ENCODE measurements around the gene CHRM2. TPM values are rescaled to one million over a fixed set of nuclear protein-coding genes. Genes with fewer than 3 reads are reported as not detected.

Gene CHRM2
- total RNA-seq, 1 donor from 2014 or later, result 83.7 TPM

GRCh38 chr7:136887317-136887716, 18.9 kb downstream of the CHRM2 start:
- intact Hi-C loops (cut with DNase I), result no loop called here
- no peak for DNase-seq (ENCODE audit: low spot score)

GRCh38 chr7:136890399-136890798, 21.9 kb downstream of the CHRM2 start:
- intact Hi-C loops (cut with DNase I), result no loop called here
- DNase-seq (ENCODE audit: low spot score), result no peak

- intact Hi-C loops (cut with DNase I), result no loop called here
- DNase-seq (ENCODE audit: low spot score), result no peak
Observed at GRCh38 chr7:136891850-136892249, 23.4 kb downstream of the CHRM2 start.

- DNase-seq (ENCODE audit: low spot score), result no peak
- intact Hi-C loops (cut with DNase I), result no loop called here
Observed at GRCh38 chr7:136894789-136895188, 26.3 kb downstream of the CHRM2 start.

GRCh38 chr7:136897676-136898075, 29.2 kb downstream of the CHRM2 start:
- intact Hi-C loops (cut with DNase I), result no loop called here
- no peak for DNase-seq (ENCODE audit: low spot score)

GRCh38 chr7:136900005-136900404, 31.6 kb downstream of the CHRM2 start:
- intact Hi-C loops (cut with DNase I), result no loop called here
- DNase-seq (ENCODE audit: low spot score), result no peak

GRCh38 chr7:136910771-136911170, 42.3 kb downstream of the CHRM2 start:
- DNase-seq (ENCODE audit: low spot score), result no peak
- intact Hi-C loops (cut with DNase I), result no loop called here

- intact Hi-C loops (cut with DNase I), result no loop called here
- no peak for DNase-seq (ENCODE audit: low spot score)
Observed at GRCh38 chr7:136911344-136911743, 42.9 kb downstream of the CHRM2 start.

GRCh38 chr7:136912339-136912738, 43.9 kb downstream of the CHRM2 start:
- intact Hi-C loops (cut with DNase I), result no loop called here
- no peak for DNase-seq (ENCODE audit: low spot score)

- no peak for DNase-seq (ENCODE audit: low spot score)
- intact Hi-C loops (cut with DNase I), result no loop called here
Observed at GRCh38 chr7:136914016-136914415, 45.6 kb downstream of the CHRM2 start.

GRCh38 chr7:136919820-136920219, 51.4 kb downstream of the CHRM2 start:
- intact Hi-C loops (cut with DNase I), result no loop called here
- DNase-seq (ENCODE audit: low spot score), result no peak

GRCh38 chr7:136923111-136923667, 54.7 kb downstream of the CHRM2 start:
- intact Hi-C loops (cut with DNase I), result no loop called here
- DNase-seq (ENCODE audit: low spot score), result no peak

- DNase-seq (ENCODE audit: low spot score), result no peak
- intact Hi-C loops (cut with DNase I), result no loop called here
Observed at GRCh38 chr7:136925044-136925443, 56.6 kb downstream of the CHRM2 start.

- intact Hi-C loops (cut with DNase I), result no loop called here
Observed at GRCh38 chr7:136925556-136925955, 57.1 kb downstream of the CHRM2 start.

GRCh38 chr7:136931169-136931867, 62.9 kb downstream of the CHRM2 start:
- DNase-seq (ENCODE audit: low spot score), result no peak
- intact Hi-C loops (cut with DNase I), result no loop called here

More at GRCh38 chr7:136925556-136925955, 57.1 kb downstream of the CHRM2 start:
- DNase-seq (ENCODE audit: low spot score), result no peak

GRCh38 chr7:136937436-136937835, 69.0 kb downstream of the CHRM2 start:
- intact Hi-C loops (cut with DNase I), result no loop called here
- no peak for DNase-seq (ENCODE audit: low spot score)

- intact Hi-C loops (cut with DNase I), result no loop called here
- DNase-seq (ENCODE audit: low spot score), result no peak
Observed at GRCh38 chr7:136938476-136938875, 70.0 kb downstream of the CHRM2 start.

- intact Hi-C loops (cut with DNase I), result loop anchor here (2.0 to 10.0 kb wide), 2 partner anchors 55 to 145 kb away; no protein-coding TSS in a partner anchor
- DNase-seq (ENCODE audit: low spot score), result no peak
Observed at GRCh38 chr7:136940122-136940521, 71.7 kb downstream of the CHRM2 start.

- intact Hi-C loops (cut with DNase I), result loop anchor here (2.0 to 10.0 kb wide), 2 partner anchors 56 to 144 kb away; no protein-coding TSS in a partner anchor
- no peak for DNase-seq (ENCODE audit: low spot score)
Observed at GRCh38 chr7:136940917-136941316, 72.5 kb downstream of the CHRM2 start.

GRCh38 chr7:136941816-136942215, 73.4 kb downstream of the CHRM2 start:
- no peak for DNase-seq (ENCODE audit: low spot score)
- intact Hi-C loops (cut with DNase I), result loop anchor here (2.0 to 10.0 kb wide), 2 partner anchors 57 to 143 kb away; no protein-coding TSS in a partner anchor

GRCh38 chr7:136942401-136942800, 73.9 kb downstream of the CHRM2 start:
- intact Hi-C loops (cut with DNase I), result loop anchor here (10.0 kb wide), 1 partner anchor 142 kb away; no protein-coding TSS in a partner anchor
- no peak for DNase-seq (ENCODE audit: low spot score)
